ENCODE data around the gene LLGL2. TPM values are rescaled to one million over a fixed set of nuclear protein-coding genes. Genes with fewer than 3 reads are reported as not detected.

Gene LLGL2
- total RNA-seq, 2 experiments from 2014 or later: 10.6 to 13.1 TPM

DNA sequence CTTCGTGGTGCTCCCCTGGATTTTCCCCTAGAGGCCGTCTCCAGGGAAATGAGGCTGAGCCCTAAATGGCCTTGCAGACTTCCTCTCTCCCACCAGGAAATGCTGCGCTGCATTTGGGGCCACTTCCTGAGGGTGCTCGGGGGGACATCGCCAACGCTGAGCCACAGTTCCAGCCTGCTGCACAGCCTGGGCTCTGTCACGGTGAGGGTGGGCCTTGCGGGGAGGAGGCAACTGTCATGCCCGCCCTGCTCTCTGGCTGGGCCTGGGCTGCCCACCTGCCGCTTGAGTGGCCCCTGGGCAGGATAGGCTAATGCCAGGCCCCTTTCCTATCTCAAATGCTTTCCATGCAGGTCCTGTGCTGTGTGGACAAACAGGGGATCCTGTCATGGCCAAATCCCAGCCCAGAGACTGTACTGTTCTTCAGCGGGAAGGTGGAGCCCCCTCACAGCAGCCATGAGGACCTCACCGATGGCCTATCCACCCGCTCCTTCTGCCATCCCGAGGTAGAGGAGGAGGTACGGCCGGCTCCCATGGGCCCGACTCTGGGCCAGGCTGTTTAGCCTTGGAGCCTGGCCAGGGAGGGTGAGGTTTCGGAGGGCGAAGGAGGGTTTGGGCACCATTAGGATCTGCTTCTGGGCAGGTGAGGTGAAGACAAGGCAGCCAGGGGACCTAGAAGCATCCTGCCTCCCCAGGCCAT, 34.4 kb upstream of the LLGL2 start:
- POLR2A ChIA-PET: no interaction called here
- CTCF ChIA-PET: no interaction called here

DNA sequence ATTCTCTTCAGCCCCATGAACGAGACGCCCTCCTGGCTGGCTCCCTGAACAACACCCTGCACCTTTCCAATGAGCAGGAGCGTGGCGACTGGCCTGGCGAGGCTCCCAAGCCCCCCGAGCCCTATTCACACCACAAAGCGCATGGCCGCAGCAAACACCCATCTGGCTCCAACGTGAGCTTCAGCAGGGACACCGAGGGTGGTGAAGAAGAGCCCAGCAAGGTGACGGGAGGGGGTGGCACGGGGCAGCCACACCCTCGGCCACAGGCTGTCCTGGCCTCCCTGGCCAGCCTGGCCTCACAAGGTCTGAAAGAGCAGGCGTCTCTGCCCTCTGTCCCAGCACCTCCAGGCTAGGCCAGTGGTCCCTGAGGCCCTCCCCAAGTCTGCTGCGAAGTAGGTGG, 33.8 kb upstream of the LLGL2 start:
- ChIA-PET POLR2A (no interaction called here), CTCF (no interaction called here)

DNA sequence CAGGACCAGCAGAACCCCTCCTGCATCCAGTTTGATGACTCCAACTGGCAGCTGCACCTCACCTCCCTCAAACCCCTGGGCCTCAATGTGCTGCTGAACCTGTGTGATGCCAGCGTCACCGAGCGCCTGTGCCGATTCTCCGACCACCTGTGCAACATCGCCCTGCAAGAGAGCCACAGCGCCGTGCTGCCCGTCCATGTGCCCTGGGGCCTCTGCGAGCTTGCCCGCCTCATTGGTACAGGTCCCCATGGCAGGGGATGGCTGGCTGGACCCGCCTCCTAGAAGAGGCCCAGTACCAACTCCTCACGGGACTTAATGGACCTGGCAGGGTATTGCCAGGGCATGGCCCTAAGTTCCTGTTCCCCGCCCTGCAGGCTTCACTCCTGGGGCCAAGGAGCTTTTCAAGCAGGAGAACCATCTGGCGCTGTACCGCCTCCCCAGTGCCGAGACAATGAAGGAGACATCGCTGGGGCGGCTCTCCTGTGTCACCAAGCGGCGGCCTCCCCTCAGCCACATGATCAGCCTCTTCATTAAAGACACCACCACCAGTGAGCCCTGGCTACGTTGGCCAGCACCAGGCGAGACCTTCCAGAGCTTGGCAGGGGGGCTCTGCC, 32.8 kb upstream of the LLGL2 start:
- POLR2A ChIA-PET: no interaction called here
- CTCF ChIA-PET: no interaction called here

DNA sequence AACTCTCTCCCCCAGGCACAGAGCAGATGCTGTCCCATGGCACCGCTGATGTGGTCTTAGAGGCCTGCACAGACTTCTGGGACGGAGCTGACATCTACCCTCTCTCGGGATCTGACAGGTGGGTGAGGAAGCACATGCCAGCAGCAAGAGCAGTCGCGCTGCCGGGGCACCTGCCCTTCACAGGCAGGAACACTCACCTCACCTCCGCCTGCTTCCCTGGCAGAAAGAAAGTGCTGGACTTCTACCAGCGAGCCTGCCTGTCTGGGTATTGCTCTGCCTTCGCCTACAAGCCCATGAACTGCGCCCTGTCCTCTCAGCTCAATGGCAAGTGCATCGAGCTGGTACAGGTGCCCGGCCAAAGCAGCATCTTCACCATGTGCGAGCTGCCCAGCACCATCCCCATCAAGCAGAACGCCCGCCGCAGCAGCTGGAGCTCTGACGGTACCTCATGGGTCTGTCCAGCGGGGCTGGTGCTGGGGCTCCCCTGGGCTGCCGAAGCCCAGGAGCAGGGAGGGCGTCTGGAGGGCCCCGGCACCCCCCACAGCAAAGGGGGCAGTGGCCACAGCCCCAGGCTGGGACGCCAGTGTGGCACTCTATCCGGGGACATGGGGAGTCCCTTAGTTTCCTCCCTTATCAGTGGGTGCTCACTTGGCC, 31.9 kb upstream of the LLGL2 start:
- ChIA-PET POLR2A (no interaction called here), CTCF (interaction anchor here (1.4 kb wide), 1 partner anchor 23 kb away, joined by 3 read pairs; the partner anchor contains the start of gene TSEN54)

DNA sequence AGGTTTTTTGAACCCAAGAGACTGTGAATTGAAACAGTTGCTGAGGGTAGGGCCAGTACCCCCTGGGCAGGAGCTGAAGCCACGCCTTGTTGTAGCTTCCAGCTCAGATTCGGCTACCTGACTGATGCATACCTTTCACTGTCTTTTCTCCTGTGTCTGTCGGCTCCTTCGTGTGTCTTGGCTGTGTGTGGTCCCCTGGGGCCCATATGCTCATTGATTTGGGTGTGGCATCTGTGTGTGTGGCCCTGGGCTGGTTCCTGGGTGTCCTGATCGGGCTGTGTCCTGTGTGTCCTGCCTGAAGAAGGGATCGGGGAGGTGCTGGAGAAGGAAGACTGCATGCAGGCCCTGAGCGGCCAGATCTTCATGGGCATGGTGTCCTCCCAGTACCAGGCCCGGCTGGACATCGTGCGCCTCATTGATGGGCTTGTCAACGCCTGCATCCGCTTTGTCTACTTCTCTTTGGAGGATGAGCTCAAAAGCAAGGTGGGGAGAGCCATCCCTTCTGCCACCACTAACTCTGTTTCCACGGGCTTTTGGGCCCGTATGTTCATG, 31.1 kb upstream of the LLGL2 start:
- CTCF ChIA-PET: interaction anchor here (0.6 to 1.4 kb wide), 2 partner anchors 22 to 163 kb away, joined by 3 to 4 read pairs; partner anchors contain the start of gene TSEN54

DNA sequence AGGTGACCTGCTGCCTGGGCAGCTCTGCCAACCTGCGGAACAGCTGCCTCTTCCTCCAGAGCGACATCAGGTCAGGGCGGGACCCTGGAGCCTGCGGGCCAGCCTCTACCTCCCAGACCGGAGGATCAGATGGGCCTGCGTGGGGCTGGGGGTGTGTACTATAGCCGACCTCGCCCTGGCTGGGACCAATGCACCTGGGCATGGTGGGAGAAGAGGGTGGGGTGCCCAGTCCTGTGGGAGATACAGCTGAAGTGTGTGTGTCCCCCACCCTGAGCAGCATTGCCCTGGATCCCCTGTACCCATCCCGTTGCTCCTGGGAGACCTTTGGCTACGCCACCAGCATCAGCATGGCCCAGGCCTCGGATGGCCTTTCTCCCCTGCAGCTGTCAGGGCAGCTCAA, 29.5 kb upstream of the LLGL2 start:
- POLR2A ChIA-PET: no interaction called here
- CTCF ChIA-PET: no interaction called here

More for the DNA sequence above, 31.1 kb upstream of the LLGL2 start:
- POLR2A ChIA-PET: no interaction called here

DNA sequence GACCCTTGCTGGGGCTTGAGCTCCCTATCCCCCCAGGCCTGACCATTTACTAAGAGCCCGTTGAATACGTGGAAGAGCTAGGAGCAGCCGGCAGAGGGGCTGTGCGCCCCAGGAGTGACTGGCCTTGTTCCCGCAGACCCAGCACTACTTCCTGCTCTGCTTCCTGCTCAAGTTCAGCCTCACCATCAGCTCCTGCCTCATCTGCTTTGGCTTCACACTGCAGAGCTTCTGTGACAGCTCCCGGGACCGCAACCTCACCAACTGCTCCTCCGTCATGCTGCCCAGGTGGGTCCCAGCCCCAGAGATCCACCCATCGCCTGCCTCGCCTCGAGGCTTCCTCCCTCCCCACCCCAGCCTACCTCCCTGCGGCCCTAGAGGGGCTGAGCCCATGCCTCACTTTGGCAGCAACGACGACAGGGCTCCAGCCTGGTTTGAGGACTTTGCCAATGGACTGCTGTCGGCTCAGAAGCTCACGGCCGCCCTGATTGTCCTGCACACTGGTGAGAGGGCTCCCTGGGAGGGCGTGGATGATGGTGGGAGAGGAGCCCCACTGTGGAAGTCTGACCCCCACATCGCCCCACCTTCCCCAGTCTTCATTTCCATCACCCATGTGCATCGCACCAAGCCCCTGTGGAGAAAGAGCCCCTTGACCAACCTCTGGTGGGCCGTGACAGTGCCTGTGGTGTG, 27.3 kb upstream of the LLGL2 start:
- ChIA-PET POLR2A (no interaction called here), CTCF (interaction anchor here (0.6 to 1.2 kb wide), 2 partner anchors 8 to 313 kb away, joined by 4 read pairs; no protein-coding TSS in a partner anchor)

DNA sequence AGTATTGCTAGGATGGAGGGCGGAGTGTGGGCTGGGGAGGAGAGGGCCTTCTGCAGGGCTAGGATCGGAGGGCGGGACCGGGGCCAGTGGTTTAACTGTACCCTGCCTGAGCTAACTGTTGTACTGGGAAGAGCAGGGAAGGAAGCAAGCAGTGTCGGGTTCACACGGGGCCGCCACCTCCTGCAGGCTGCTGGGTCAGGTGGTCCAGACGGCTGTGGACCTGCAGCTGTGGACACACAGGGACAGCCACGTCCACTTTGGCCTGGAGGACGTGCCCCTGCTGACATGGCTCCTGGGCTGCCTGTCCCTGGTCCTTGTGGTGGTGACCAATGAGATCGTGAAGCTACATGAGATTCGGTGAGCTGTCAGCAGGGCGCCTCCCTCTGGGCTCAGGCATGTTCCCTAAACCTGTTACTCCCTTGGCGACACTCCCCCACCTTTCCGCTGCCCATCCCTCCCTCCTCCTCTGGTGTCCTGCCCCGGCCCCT, 26.7 kb upstream of the LLGL2 start:
- POLR2A ChIA-PET: no interaction called here
- CTCF ChIA-PET: interaction anchor here (0.6 to 1.2 kb wide), 2 partner anchors 9 to 314 kb away, joined by 4 read pairs; no protein-coding TSS in a partner anchor

DNA sequence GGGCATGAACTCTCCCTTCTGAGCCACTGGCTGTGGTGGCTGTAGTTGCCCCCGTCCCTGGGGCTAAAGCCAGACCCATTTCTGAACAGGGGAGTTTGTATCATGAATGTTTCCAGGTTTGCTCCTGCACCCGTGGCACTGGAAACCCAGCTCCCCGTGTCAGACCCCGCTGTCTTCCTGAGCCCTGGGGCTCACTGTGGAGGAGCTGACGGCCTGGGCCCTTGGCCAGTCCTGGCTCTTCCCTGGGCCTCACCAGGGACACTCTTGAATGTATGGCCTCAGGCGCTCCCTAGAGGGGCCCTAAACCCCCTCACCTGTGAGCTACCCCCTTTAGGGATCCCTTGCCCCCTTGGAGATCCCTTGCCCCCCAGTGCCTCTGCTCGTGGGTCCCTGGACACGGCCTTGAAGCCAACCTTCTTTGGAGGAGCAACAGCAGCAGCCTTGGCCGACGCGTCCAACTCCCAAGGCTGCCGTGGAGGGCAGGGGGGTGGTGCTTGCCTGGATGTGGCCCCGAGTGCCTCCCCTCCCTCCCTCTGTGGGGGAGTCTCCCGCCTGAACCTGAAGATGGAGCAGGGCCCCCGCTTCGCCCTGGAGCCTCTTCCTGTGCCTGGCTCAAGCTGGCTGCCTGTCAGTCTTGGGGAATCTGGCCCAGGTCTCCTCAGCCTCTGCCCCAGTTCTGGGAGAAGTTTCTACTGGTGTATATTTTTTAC, 26.0 kb upstream of the LLGL2 start:
- CTCF ChIA-PET: interaction anchor here (1.2 kb wide), 1 partner anchor 10 kb away, joined by 4 read pairs; no protein-coding TSS in a partner anchor
- POLR2A ChIA-PET: no interaction called here

DNA sequence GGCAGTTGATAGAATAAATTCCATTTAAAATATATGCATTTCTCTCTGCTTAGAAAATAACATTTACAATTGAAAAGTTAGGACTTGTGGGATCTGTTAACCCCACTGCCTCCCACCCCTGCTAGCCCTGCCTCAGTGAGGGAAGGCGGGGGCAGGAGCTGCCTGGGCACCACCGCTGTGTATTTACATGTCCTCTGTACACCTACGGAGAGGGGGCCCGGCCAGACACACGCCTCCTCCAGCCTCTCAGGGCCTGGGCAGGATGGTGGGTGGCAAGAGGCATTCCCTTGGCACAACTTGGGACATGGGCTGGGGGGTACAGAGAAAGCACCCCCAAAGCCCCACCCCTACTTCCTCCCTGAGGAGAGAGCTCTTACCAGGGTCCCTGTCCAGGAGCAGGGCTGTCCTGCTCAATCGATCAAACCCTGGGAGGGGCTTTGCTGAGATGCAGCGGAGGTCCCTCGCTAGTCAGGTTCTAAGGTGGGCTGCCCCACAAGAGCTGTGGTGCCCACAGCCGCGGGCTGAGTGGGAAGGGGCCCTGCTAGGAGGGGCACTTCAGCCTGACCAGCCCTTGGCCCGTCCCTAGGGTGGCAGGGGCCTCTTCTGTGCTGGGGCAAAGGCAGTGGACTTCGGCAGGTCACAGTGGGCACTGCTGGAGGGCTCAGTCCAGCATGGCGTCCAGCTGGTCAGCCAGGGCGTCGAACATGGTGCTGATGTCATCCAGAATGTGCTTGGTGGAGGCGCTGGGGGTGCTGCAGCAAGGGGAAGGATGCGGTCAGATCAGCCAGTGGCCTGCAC, 24.9 kb upstream of the LLGL2 start:
- CTCF ChIA-PET: interaction anchor here (1.0 kb wide), 1 partner anchor 387 kb away, joined by 3 read pairs; no protein-coding TSS in a partner anchor
- POLR2A ChIA-PET: no interaction called here

DNA sequence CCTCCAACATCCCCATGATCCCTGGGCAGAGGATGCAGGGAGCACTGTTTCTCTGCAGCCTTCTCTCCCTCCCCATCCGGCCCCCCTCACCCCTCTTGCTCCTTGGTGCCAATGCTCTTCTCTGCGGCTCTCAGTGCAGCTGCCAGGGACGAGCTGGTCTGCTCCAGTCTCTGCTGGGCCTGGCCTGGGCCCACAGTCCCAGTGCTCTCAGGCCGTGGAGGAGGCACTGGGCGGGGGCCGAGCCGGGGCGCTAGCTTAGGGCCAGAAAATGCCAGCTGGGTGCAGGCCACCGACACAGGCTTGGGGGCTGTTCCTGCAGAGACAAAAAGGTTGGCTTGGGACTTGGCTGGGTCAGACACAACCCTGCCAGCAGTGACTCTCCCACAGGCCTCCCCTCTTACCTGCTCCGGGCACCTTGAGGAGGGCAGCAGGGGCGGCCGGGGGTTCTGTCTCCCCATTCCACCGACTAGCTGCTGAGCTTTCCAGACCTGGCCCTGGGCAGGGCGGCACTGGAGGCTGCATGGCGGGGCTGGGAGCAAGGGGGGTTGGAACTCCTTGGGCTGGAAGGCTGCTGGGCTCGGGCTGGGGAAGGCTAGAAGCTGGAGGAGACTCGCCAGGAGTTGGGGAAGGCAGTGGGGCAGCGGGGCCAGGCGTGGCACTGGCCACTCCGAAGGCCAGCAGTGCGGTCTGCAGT, 24.0 kb upstream of the LLGL2 start:
- ChIA-PET CTCF (no interaction called here), POLR2A (no interaction called here)

DNA sequence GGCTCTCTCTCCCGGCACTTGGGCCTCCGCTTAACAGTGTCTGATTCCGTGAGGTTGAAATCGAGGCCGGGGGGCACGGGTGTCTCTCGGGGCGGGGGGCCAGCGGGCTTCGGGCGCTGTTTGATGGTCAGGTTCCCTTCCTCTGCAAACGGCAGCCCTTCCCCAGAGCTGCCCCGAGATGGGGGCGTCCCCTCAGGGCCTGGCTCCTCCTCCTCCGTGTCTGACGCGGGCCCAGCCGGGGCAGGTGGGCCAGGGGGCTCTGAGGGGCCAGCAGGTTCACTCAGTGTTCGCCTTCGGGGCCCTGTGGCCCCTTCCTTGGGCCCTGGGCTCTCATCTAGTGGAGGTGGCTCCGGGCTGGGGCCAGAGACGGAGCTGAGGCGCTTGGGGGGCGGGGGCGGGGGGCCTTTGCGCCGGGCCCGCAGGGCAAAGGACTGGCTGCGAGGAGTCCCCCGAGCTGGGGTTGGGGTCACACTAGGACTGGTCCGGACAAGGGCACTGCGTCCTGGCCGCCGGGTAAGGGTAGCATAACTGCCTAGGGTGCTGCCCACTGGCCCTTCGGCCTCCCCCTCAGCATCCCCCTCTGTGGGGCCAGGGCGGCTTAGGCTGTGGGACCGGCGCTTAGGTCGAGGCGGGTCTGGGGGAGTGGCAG, 23.3 kb upstream of the LLGL2 start:
- ChIA-PET POLR2A (no interaction called here), CTCF (no interaction called here)

DNA sequence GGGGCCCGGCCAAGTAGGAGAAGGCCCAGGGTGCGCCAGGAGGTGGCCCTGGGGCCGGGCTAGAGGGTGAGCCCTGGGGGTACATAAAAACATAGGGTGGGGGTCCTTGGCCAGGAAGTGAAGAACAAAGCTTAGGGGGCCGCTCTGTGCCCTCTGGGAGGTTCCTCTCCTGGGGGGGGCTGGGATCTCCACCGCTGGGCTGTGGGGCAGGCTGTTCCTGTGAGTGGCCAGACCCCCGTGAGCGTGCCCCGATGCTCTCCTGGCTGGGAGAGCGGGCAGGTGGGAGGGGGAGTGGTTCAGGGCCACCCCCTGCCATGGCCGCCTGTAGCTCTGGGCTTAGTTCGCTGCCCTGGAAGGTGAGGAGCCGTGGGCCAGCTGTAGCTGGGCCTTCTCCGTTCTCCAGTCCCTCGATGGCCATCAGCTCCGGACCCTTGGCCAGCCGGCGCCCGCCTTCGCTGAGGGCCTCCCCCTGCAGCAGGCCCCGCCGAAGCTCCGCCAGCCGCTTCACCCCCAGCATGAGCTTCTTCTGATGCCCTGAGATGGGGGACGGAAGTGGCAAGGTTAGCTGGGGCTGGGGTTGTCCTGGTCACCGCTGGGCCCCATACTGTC, 22.7 kb upstream of the LLGL2 start:
- ChIA-PET POLR2A (no interaction called here), CTCF (interaction anchor here (0.5 to 0.6 kb wide), 2 partner anchors 184 to 563 kb away, joined by 3 to 4 read pairs; no protein-coding TSS in a partner anchor)

DNA sequence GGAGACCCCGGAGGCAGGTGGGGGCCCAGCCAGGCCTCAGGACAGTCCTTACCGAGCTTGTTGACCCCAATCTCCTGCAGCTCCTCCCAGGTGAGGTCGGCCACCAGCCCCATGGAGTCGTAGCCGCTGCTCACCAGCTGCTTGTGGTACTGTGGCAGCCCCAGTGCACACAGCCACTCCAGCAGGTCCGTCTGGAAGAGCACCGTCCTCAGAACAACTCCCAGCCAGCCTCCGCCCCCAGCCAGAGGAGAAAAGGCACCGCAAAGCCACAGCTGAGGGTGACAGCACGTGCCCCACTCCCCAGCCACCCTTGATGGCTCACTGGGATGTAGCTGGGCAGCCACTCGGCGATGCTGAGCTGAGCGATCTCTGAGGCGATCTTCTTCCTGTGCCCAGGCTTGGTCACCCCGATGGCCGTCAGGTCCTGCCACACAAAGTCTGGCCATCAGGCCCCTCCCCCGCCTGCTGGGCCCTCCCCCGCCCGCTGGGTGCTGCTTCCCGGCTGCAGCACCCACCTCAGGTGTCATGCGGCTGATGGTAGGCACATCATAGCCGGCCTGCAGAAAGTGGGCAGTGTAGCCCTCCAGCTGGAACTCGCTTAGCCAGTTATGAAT, 22.1 kb upstream of the LLGL2 start:
- CTCF ChIA-PET: interaction anchor here (0.5 to 0.6 kb wide), 2 partner anchors 184 to 564 kb away, joined by 3 to 4 read pairs; no protein-coding TSS in a partner anchor
- POLR2A ChIA-PET: no interaction called here

DNA sequence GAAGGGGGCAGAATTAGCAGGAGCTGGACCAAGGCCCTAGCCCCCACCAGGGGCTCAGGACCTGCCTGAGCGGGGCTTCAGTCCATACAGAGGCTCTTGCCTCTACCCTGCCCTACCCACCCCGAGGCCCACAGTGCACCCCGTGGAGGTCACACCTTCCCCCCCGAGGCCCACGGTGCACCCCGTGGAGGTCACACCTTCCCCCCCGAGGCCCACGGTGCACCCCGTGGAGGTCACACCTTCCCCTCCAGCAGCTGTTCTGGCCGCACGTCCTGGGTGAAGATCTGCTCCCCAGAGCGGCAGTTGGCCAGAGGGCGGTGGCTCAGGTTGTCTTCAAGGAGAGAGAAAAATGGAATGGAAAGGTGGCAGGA, 21.5 kb upstream of the LLGL2 start:
- POLR2A ChIA-PET: no interaction called here
- CTCF ChIA-PET: interaction anchor here (1.2 kb wide), 1 partner anchor 94 kb away, joined by 4 read pairs; no protein-coding TSS in a partner anchor

DNA sequence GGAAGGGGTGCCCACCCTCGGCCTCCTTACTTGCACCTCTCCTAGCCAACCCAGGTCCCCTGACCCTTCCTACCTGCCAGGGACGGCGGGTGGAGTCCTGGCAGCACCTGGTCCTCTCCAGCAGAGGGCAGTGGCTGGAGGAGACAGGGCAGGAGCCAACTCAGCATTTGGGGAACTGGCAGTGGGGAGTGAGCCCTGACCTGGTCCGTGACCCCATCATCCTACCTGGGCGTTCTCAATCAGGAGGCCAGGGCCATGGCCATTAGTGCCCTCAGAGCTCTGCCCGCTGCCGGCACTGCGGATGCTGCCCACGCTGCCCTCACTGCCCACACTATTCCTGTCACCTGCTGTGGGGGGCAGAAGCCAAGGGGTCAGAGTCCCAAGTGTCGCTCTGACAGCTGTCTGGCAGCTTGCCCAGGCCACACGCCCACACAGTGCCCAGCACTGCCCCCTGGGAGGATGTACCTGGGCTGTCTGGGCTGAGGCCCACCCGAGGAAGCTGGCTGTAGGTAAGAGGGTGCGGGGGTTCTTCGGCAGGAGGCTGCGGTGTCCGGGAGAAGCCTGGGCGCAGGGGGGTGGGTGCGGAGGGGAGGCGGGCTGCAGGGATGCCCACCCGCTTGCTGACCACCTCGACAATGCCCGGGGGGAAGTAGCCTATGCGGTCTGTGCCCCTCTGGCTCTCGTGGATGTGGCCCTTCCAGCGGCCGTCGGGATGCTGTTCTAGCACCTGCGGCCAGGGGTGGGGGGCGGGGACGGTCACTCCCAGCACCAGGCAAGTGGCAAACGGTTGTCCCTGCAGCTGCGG, 20.9 kb upstream of the LLGL2 start:
- POLR2A ChIA-PET: no interaction called here
- CTCF ChIA-PET: interaction anchor here (1.2 kb wide), 1 partner anchor 94 kb away, joined by 4 read pairs; no protein-coding TSS in a partner anchor

All from activated CD8-positive, alpha-beta memory T cell treated with anti-CD3 and anti-CD28 coated beads for 36 hours (primary cell).